ENCODE measurements around the gene RALGAPA2. TPM values are rescaled to one million over a fixed set of nuclear protein-coding genes. Genes with fewer than 3 reads are reported as not detected.

The RALGAPA2 gene
- 10 to 100 TPM; 38.5 to 39.2 TPM for total RNA-seq

GRCh38 chr20:20712474-20713243 is at the start of gene RALGAPA2:
TSS of gene RALGAPA2 (minus strand) at chr20:20712644. CDS start at chr20:20712480, 164 bp downstream.
- DNase-seq (ENCODE audit: low spot score) (peak; percentile 96), ATAC-seq (peak; percentile 97 to 98)
- Mint-ChIP-seq H3K27ac (peak within 1 kb of the TSS; percentile 84 to 93), H3K27me3 (peaks cover 0 to 3% of the 10 kb centered on the region in 2 donors), H3K9me3 (no peaks in the 10 kb centered on the region), H3K4me3 (peak within 1 kb of the TSS; percentile 95), H3K4me1 (ENCODE audit: low read depth in 2 of 2) (peaks cover 26 to 28% of the 10 kb centered on the region in 2 donors), H3K36me3 (no peaks in the 10 kb centered on the region)

GRCh38 chr20:20761301-20761700 is 48.9 kb upstream of the RALGAPA2 start:
- Mint-ChIP-seq H3K9me3 (no peaks in the 10 kb centered on the region), H3K4me1 (ENCODE audit: low read depth in 2 of 2) (no peaks in the 10 kb centered on the region), H3K4me3 (no peak overlapping the region), H3K36me3 (no peaks in the 10 kb centered on the region), H3K27ac (no peak overlapping the region), H3K27me3 (peaks cover 18 to 37% of the 10 kb centered on the region in 2 donors)
- ATAC-seq, result no peak
- no peak for DNase-seq (ENCODE audit: low spot score)

GRCh38 chr20:20759132-20759531 is 46.7 kb upstream of the RALGAPA2 start:
- ATAC-seq (no peak), DNase-seq (ENCODE audit: low spot score) (no peak)
- Mint-ChIP-seq H3K27me3 (peaks cover 13 to 41% of the 10 kb centered on the region in 2 donors), H3K36me3 (no peaks in the 10 kb centered on the region), H3K27ac (no peak overlapping the region), H3K4me1 (ENCODE audit: low read depth in 2 of 2) (no peaks in the 10 kb centered on the region), H3K9me3 (no peaks in the 10 kb centered on the region), H3K4me3 (no peak overlapping the region)

GRCh38 chr20:20755674-20756319 is 43.4 kb upstream of the RALGAPA2 start:
- Mint-ChIP-seq H3K4me1 (ENCODE audit: low read depth in 2 of 2) (no peaks in the 10 kb centered on the region), H3K9me3 (no peaks in the 10 kb centered on the region), H3K4me3 (no peak overlapping the region), H3K36me3 (no peaks in the 10 kb centered on the region), H3K27me3 (peaks cover 18 to 33% of the 10 kb centered on the region in 2 donors), H3K27ac (no peak overlapping the region)
- ATAC-seq (no peak), DNase-seq (ENCODE audit: low spot score) (no peak)

GRCh38 chr20:20755231-20755630 is 42.8 kb upstream of the RALGAPA2 start:
- no peak overlapping the region for H3K27ac Mint-ChIP-seq
- no peak for DNase-seq (ENCODE audit: low spot score)
- H3K4me3 Mint-ChIP-seq, result no peak overlapping the region
- ATAC-seq, result no peak
- H3K27me3 Mint-ChIP-seq, result peaks cover 16 to 30% of the 10 kb centered on the region in 2 donors
- H3K9me3 Mint-ChIP-seq, result no peaks in the 10 kb centered on the region
- no peaks in the 10 kb centered on the region for H3K36me3 Mint-ChIP-seq
- H3K4me1 Mint-ChIP-seq (ENCODE audit: low read depth in 2 of 2), result no peaks in the 10 kb centered on the region

GRCh38 chr20:20754714-20755113 is 42.3 kb upstream of the RALGAPA2 start:
- Mint-ChIP-seq H3K36me3 (no peaks in the 10 kb centered on the region), H3K27me3 (peaks cover 16 to 30% of the 10 kb centered on the region in 2 donors)
- no peak for ATAC-seq

GRCh38 chr20:20752712-20753111 is 40.3 kb upstream of the RALGAPA2 start:
- H3K27me3 Mint-ChIP-seq, result peaks cover 19 to 35% of the 10 kb centered on the region in 2 donors
- no peak for ATAC-seq
- H3K36me3 Mint-ChIP-seq, result peaks cover 6% of the 10 kb centered on the region
- H3K4me1 Mint-ChIP-seq (ENCODE audit: low read depth in 2 of 2), result no peaks in the 10 kb centered on the region
- H3K4me3 Mint-ChIP-seq, result no peak overlapping the region
- H3K9me3 Mint-ChIP-seq, result peaks cover 3% of the 10 kb centered on the region
- no peak for DNase-seq (ENCODE audit: low spot score)
- no peak overlapping the region for H3K27ac Mint-ChIP-seq

More at GRCh38 chr20:20754714-20755113, 42.3 kb upstream of the RALGAPA2 start:
- Mint-ChIP-seq H3K4me1 (ENCODE audit: low read depth in 2 of 2) (no peaks in the 10 kb centered on the region), H3K9me3 (no peaks in the 10 kb centered on the region), H3K4me3 (no peak overlapping the region), H3K27ac (no peak overlapping the region)
- no peak for DNase-seq (ENCODE audit: low spot score)

- Mint-ChIP-seq H3K27me3 (peaks cover 8 to 30% of the 10 kb centered on the region in 2 donors), H3K4me3 (no peak overlapping the region), H3K9me3 (peaks cover 3% of the 10 kb centered on the region), H3K4me1 (ENCODE audit: low read depth in 2 of 2) (no peaks in the 10 kb centered on the region), H3K36me3 (peaks cover 6% of the 10 kb centered on the region), H3K27ac (no peak overlapping the region)
- ATAC-seq (no peak), DNase-seq (ENCODE audit: low spot score) (no peak)
Observed at GRCh38 chr20:20747298-20747697, 34.9 kb upstream of the RALGAPA2 start.

- Mint-ChIP-seq H3K27me3 (peaks cover 3 to 37% of the 10 kb centered on the region in 2 donors), H3K4me1 (ENCODE audit: low read depth in 2 of 2) (no peaks in the 10 kb centered on the region), H3K9me3 (peaks cover 3% of the 10 kb centered on the region), H3K36me3 (peaks cover 6% of the 10 kb centered on the region), H3K4me3 (no peak overlapping the region), H3K27ac (peak overlapping the region in 1 of 2 donors; percentile 34)
- no peak for ATAC-seq
- DNase-seq (ENCODE audit: low spot score), result no peak
Observed at GRCh38 chr20:20744170-20744725, 31.8 kb upstream of the RALGAPA2 start.

GRCh38 chr20:20743511-20744169 is 31.2 kb upstream of the RALGAPA2 start:
- Mint-ChIP-seq H3K4me1 (ENCODE audit: low read depth in 2 of 2) (no peaks in the 10 kb centered on the region), H3K27ac (peak overlapping the region in 1 of 2 donors; percentile 34), H3K36me3 (peaks cover under 1% of the 10 kb centered on the region), H3K4me3 (no peak overlapping the region), H3K27me3 (peaks cover 0 to 37% of the 10 kb centered on the region in 2 donors), H3K9me3 (no peaks in the 10 kb centered on the region)
- DNase-seq (ENCODE audit: low spot score), result no peak
- no peak for ATAC-seq

GRCh38 chr20:20741087-20742045 is 28.9 kb upstream of the RALGAPA2 start:
- H3K27me3 Mint-ChIP-seq, result peaks cover 5 to 47% of the 10 kb centered on the region in 2 donors

GRCh38 chr20:20740541-20740940 is 28.1 kb upstream of the RALGAPA2 start:
- peaks cover 3 to 4% of the 10 kb centered on the region in 2 donors for H3K4me1 Mint-ChIP-seq (ENCODE audit: low read depth in 2 of 2)

More at GRCh38 chr20:20741087-20742045, 28.9 kb upstream of the RALGAPA2 start:
- H3K4me3 Mint-ChIP-seq, result no peak overlapping the region
- no peaks in the 10 kb centered on the region for H3K9me3 Mint-ChIP-seq
- DNase-seq (ENCODE audit: low spot score) (no peak), ATAC-seq (no peak)
- peaks cover 3 to 4% of the 10 kb centered on the region in 2 donors for H3K4me1 Mint-ChIP-seq (ENCODE audit: low read depth in 2 of 2)
- no peak overlapping the region for H3K27ac Mint-ChIP-seq
- no peaks in the 10 kb centered on the region for H3K36me3 Mint-ChIP-seq

More at GRCh38 chr20:20740541-20740940, 28.1 kb upstream of the RALGAPA2 start:
- Mint-ChIP-seq H3K36me3 (no peaks in the 10 kb centered on the region), H3K27ac (no peak overlapping the region), H3K27me3 (peaks cover 5 to 47% of the 10 kb centered on the region in 2 donors), H3K4me3 (no peak overlapping the region), H3K9me3 (no peaks in the 10 kb centered on the region)
- ATAC-seq (no peak), DNase-seq (ENCODE audit: low spot score) (no peak)

Data from natural killer cell treated with Interleukin-12 subunit alpha and Interleukin-12 subunit beta and Interleukin-15 and Interleukin-18, amount 100 ng/mL, for 72 hours (primary cell).